Caco-2 (cell line): Measurements from ENCODE around the gene CRIP1. TPM values are rescaled to one million over a fixed set of nuclear protein-coding genes. Genes with fewer than 3 reads are reported as not detected.

Source experiments
- BruUV-seq: library from RNA; stranded (reverse); fragments of 400-500 nt; replicated peaks from 2 replicates; lab custom pipeline; 2021; lab: Mats Ljungman, UMichigan
- CTCF ChIA-PET: fragments of 300-600 bp; sonication (Branson Sonifier 250); formaldehyde crosslinking; loops from one replicate; lab custom pipeline; 2022; ENCODE audit warnings: antibody characterized with exemption; lab: Charles Lee
- POLR2A ChIA-PET: fragments of 300-600 bp; sonication (Branson Sonifier 250); formaldehyde crosslinking; loops from one replicate; lab custom pipeline; 2022; ENCODE audit warnings: antibody characterized with exemption; lab: Charles Lee
- DNase-seq, 2 experiments: peaks; one replicate each; pipeline versions ENCODE4 v3.0.0 to v3.0.0-alpha.2; 2020 to 2022
- H3K27me3 ChIP-seq: replicated peaks from 2 replicates; pipeline ENCODE4 v1.6.0; 2011; ENCODE audit warnings: low read length; ENCODE audit not compliant: control insufficient read depth, insufficient read depth
- H3K36me3 ChIP-seq: 2 replicates; pipeline ENCODE4 v1.5.1; 2011; ENCODE audit warnings: low read length; ENCODE audit not compliant: control insufficient read depth, insufficient read depth
- H3K4me1 ChIP-seq: fragments of 250-450 bp; sonication (Bioruptor Pico); 2 replicates; pipeline ENCODE4 v1.5.1; 2020; ENCODE audit warnings: mild to moderate bottlenecking
- H3K4me3 ChIP-seq: 2 replicates; pipeline ENCODE4 v1.5.1; 2011; ENCODE audit warnings: low read depth, mild to moderate bottlenecking, control low read depth, low read length
- H3K9me3 ChIP-seq: fragments of 250-450 bp; sonication (Bioruptor Pico); 2 replicates; pipeline ENCODE4 v1.5.1; 2020; ENCODE audit warnings: mild to moderate bottlenecking, moderate library complexity
- H3K27ac Mint-ChIP-seq: one replicate; pipeline ENCODE4 v1.8.0; 2022; ENCODE audit warnings: mixed read lengths; ENCODE audit not compliant: unreplicated experiment
- H3K27me3 Mint-ChIP-seq: one replicate; pipeline ENCODE4 v1.8.0; 2022; ENCODE audit warnings: mixed read lengths; ENCODE audit not compliant: insufficient read depth, unreplicated experiment
- H3K36me3 Mint-ChIP-seq: one replicate; pipeline ENCODE4 v1.8.0; 2022; ENCODE audit warnings: mild to moderate bottlenecking, mixed read lengths; ENCODE audit not compliant: insufficient read depth, unreplicated experiment
- H3K4me1 Mint-ChIP-seq: one replicate; pipeline ENCODE4 v1.8.0; 2022; ENCODE audit warnings: low read depth, mixed read lengths; ENCODE audit not compliant: unreplicated experiment
- H3K4me3 Mint-ChIP-seq: one replicate; pipeline ENCODE4 v1.8.0; 2022; ENCODE audit warnings: mild to moderate bottlenecking, moderate library complexity, mixed read lengths; ENCODE audit not compliant: unreplicated experiment
- H3K9me3 Mint-ChIP-seq: one replicate; pipeline ENCODE4 v1.8.0; 2022; ENCODE audit warnings: mixed read lengths; ENCODE audit not compliant: unreplicated experiment
- CTCF ChIP-seq, 2 experiments: fragments of 200-600 bp in 1 of 2; IDR thresholded peaks; 1 replicate in 1 of 2; 2 replicates in 1 of 2; pipeline versions ENCODE4 v1.5.1 to v1.8.0; 2011 to 2022; ENCODE audit warnings: antibody characterized with exemption in 1 of 2, control low read depth in 1 of 2, inconsistent platforms in 1 of 2, low read depth in 1 of 2, low read length in 1 of 2, mild to moderate bottlenecking in 1 of 2, moderate library complexity in 1 of 2; ENCODE audit not compliant: insufficient read depth in 1 of 2, severe bottlenecking in 1 of 2, unreplicated experiment in 1 of 2
- intact Hi-C: fragments of 100-400 bp; cut with micrococcal nuclease; formaldehyde crosslinking; loops from one replicate; pipeline ENCODE4 v1.10.0; 2022; ENCODE audit not compliant: unreplicated experiment
- total RNA-seq: library from RNA; stranded (reverse); gene quantifications from 2 replicates; pipeline ENCODE4 v1.2.3, GENCODE V29; 2022

CRIP1 gene
- total RNA-seq, 1 experiment from 2014 or later = 75.1 TPM

- H3K9me3 Mint-ChIP-seq = no peaks in the 10 kb centered on the region
- H3K27me3 ChIP-seq = no peaks in the 10 kb centered on the region
- BruUV-seq = no TSS peak
- ChIA-PET CTCF (no interaction called here), POLR2A (no interaction called here)
- H3K36me3 Mint-ChIP-seq = peaks cover 59% of the 10 kb centered on the region
- DNase-seq = no peak
- no peaks in the 10 kb centered on the region; the same call in 1 of the 2 replicates for H3K36me3 ChIP-seq
- no peak overlapping the region for H3K4me3 ChIP-seq
- H3K4me3 Mint-ChIP-seq = no peak overlapping the region
- H3K27me3 Mint-ChIP-seq = no peaks in the 10 kb centered on the region
- no peaks in the 10 kb centered on the region for H3K4me1 Mint-ChIP-seq
- intact Hi-C loops = no loop called here
- no peaks in the 10 kb centered on the region for H3K9me3 ChIP-seq
- no peak for TF ChIP-seq CTCF (IDR thresholded peaks at IDR 0.05; ENCODE audit: insufficient read depth in 1 of 2, low read depth in 1 of 2, low read length in 1 of 2, severe bottlenecking in 1 of 2, unreplicated experiment in 1 of 2)
- H3K4me1 ChIP-seq = no peaks in the 10 kb centered on the region
- H3K27ac Mint-ChIP-seq = no peak overlapping the region
These were observed 28.7 kb upstream of the CRIP1 start for GRCh38 chr14:105458010-105458409.

GRCh38 chr14:105458571-105458970 lies 28.1 kb upstream of the CRIP1 start:
- ChIA-PET CTCF (no interaction called here), POLR2A (no interaction called here)
- BruUV-seq = no TSS peak
- no peaks in the 10 kb centered on the region for H3K27me3 Mint-ChIP-seq
- no peaks in the 10 kb centered on the region for H3K27me3 ChIP-seq
- no peaks in the 10 kb centered on the region for H3K9me3 ChIP-seq
- H3K4me3 Mint-ChIP-seq = no peak overlapping the region
- H3K4me1 Mint-ChIP-seq = no peaks in the 10 kb centered on the region
- H3K4me3 ChIP-seq = no peak overlapping the region
- no peak for TF ChIP-seq CTCF (IDR thresholded peaks at IDR 0.05; ENCODE audit: insufficient read depth in 1 of 2, low read depth in 1 of 2, low read length in 1 of 2, severe bottlenecking in 1 of 2, unreplicated experiment in 1 of 2)
- intact Hi-C loops = no loop called here
- H3K36me3 Mint-ChIP-seq = peaks cover 57% of the 10 kb centered on the region
- H3K36me3 ChIP-seq = no peaks in the 10 kb centered on the region; the same call in 1 of the 2 replicates
- no peak overlapping the region for H3K27ac Mint-ChIP-seq
- H3K4me1 ChIP-seq = no peaks in the 10 kb centered on the region
- H3K9me3 Mint-ChIP-seq = no peaks in the 10 kb centered on the region
- DNase-seq = no peak

GRCh38 chr14:105460116-105460515 lies 26.6 kb upstream of the CRIP1 start:
- ChIA-PET POLR2A (no interaction called here), CTCF (no interaction called here)
- Mint-ChIP-seq H3K9me3 (no peaks in the 10 kb centered on the region), H3K4me1 (no peaks in the 10 kb centered on the region), H3K4me3 (no peak overlapping the region), H3K36me3 (peaks cover 52% of the 10 kb centered on the region), H3K27me3 (no peaks in the 10 kb centered on the region), H3K27ac (no peak overlapping the region)
- H3K4me3 ChIP-seq = no peak overlapping the region
- no TSS peak for BruUV-seq
- intact Hi-C loops = no loop called here
- no peaks in the 10 kb centered on the region for H3K27me3 ChIP-seq
- no peak for DNase-seq
- no peaks in the 10 kb centered on the region for H3K9me3 ChIP-seq
- no peaks in the 10 kb centered on the region for H3K4me1 ChIP-seq
- no peak for TF ChIP-seq CTCF (IDR thresholded peaks at IDR 0.05; ENCODE audit: insufficient read depth in 1 of 2, low read depth in 1 of 2, low read length in 1 of 2, severe bottlenecking in 1 of 2, unreplicated experiment in 1 of 2)
- no peaks in the 10 kb centered on the region; the same call in 1 of the 2 replicates for H3K36me3 ChIP-seq
